Testis (tissue), 2 donors: ENCODE measurements around the gene CPB1.

Source experiments
- CTCF ChIP-seq, 3 experiments: fragments of 450-650 bp in 2 of 3; fragments of 200-600 bp in 1 of 3; sonication (generic) in 1 of 3; IDR thresholded peaks; one replicate each; pipeline ENCODE4 v1.5.1; 2016 to 2019; ENCODE audit warnings: antibody characterized with exemption in 3 of 3, mild to moderate bottlenecking in 2 of 3, moderate library complexity in 1 of 3
- POLR2A ChIP-seq: fragments of 450-650 bp; IDR thresholded peaks from one replicate; pipeline ENCODE4 v1.6.1; 2017; ENCODE audit warnings: antibody characterized with exemption, mild to moderate bottlenecking, moderate library complexity

GRCh38 chr3:148792516-148792915 is 35.1 kb upstream of the CPB1 start:
- TF ChIP-seq CTCF (IDR thresholded peaks at IDR 0.05) (no peak), POLR2A (no peak)
